Tibial nerve (tissue), 4 donors: Measurements from ENCODE around the gene TP63. TPM values are rescaled to one million over a fixed set of nuclear protein-coding genes. Genes with fewer than 3 reads are reported as not detected.

Experiments
- DNase-seq, 2 donors: peaks; one replicate each; pipeline ENCODE4 v3.0.0-alpha.2; 2019; ENCODE audit warnings: low spot score in 2 of 2
- H3K27ac ChIP-seq, 4 donors: fragments of 200-600 bp; sonication (generic) in 3 of 4; one replicate each; pipeline ENCODE4 v1.5.1; 2017 to 2019; ENCODE audit warnings: mild to moderate bottlenecking in 1 of 4
- H3K27me3 ChIP-seq, 2 donors: fragments of 200-600 bp; sonication (generic) in 1 of 2; one replicate each; pipeline versions ENCODE4 v1.5.1 to v1.6.0; 2017 to 2019
- H3K36me3 ChIP-seq, 3 donors: fragments of 200-600 bp; sonication (generic); one replicate each; pipeline ENCODE4 v1.5.1; 2018 to 2019
- H3K4me1 ChIP-seq, 4 donors: fragments of 200-600 bp; sonication (generic) in 3 of 4; one replicate each; pipeline ENCODE4 v1.5.1; 2017 to 2019
- H3K4me3 ChIP-seq, 4 donors: fragments of 200-600 bp; sonication (generic) in 3 of 4; one replicate each; pipeline ENCODE4 v1.5.1; 2017 to 2019; ENCODE audit warnings: mild to moderate bottlenecking in 1 of 4, moderate library complexity in 1 of 4
- H3K9me3 ChIP-seq, 4 donors: fragments of 200-600 bp; sonication (generic) in 3 of 4; one replicate each; pipeline ENCODE4 v1.5.1; 2017 to 2019
- CTCF ChIP-seq, 5 experiments: fragments of 200-600 bp in 3 of 5; fragments of 450-650 bp in 2 of 5; sonication (generic) in 3 of 5; IDR thresholded peaks; one replicate each; pipeline ENCODE4 v1.5.1; 2016 to 2019; ENCODE audit warnings: antibody characterized with exemption in 5 of 5, mild to moderate bottlenecking in 3 of 5, moderate library complexity in 2 of 5
- EP300 ChIP-seq, 2 donors: sonication (generic); formaldehyde crosslinking; IDR thresholded peaks; one replicate each; pipeline ENCODE4 v1.6.1; 2017; ENCODE audit warnings: antibody characterized with exemption in 2 of 2, mild to moderate bottlenecking in 1 of 2
- POLR2A ChIP-seq, 2 donors: fragments of 450-650 bp; IDR thresholded peaks; one replicate each; pipeline ENCODE4 v1.6.1; 2017; ENCODE audit warnings: antibody characterized with exemption in 2 of 2, mild to moderate bottlenecking in 2 of 2, moderate library complexity in 2 of 2
- WGBS, 2 donors: methylation state at CpG; one replicate each; pipeline ENCODE4 v1.1.5; 2018; 5-methylcytosine and 5-hydroxymethylcytosine counted together
- small RNA-seq: library from RNA; depleted of rRNA; stranded (forward); fragments of <200 nt; gene quantifications from one replicate; pipeline ENCODE3, GENCODE V24; 2016
- total RNA-seq, 4 donors: library from RNA; depleted of rRNA; stranded (reverse); fragments of >200 nt; gene quantifications; one replicate each; pipeline ENCODE4 v1.1.0, GENCODE V29; 2016

The TP63 gene
- total RNA-seq, 4 donors from 2014 or later = 1.7 to 7.5 (median 4.2) TPM; not detected in 1

- no peaks in the 10 kb centered on the region for H3K4me1 ChIP-seq
- H3K4me3 ChIP-seq = no peak overlapping the region
- no peaks in the 10 kb centered on the region for H3K27me3 ChIP-seq
- TF ChIP-seq POLR2A (IDR thresholded peaks at IDR 0.05) = no peak
- TF ChIP-seq EP300 (IDR thresholded peaks at IDR 0.05) = no peak
- no peak for TF ChIP-seq CTCF (IDR thresholded peaks at IDR 0.05)
- no peaks in the 10 kb centered on the region for H3K9me3 ChIP-seq
- WGBS, 2 donors = 41 to 43% methylated on average over 2 of the region's 2 CpGs
- H3K27ac ChIP-seq = no peak overlapping the region
- no peaks in the 10 kb centered on the region for H3K36me3 ChIP-seq
- no peak for DNase-seq
Measured at GRCh38 chr3:189941679-189942078, 310.5 kb downstream of the TP63 start.

GRCh38 chr3:189942948-189943347 lies 311.8 kb downstream of the TP63 start:
- Histone ChIP-seq H3K4me1 (no peaks in the 10 kb centered on the region), H3K4me3 (no peak overlapping the region), H3K36me3 (no peaks in the 10 kb centered on the region), H3K27me3 (no peaks in the 10 kb centered on the region), H3K27ac (no peak overlapping the region), H3K9me3 (no peaks in the 10 kb centered on the region)
- 85 to 96% methylated on average over 3 of the region's 3 CpGs for WGBS, 2 donors
- TF ChIP-seq POLR2A (IDR thresholded peaks at IDR 0.05) = no peak
- TF ChIP-seq EP300 (IDR thresholded peaks at IDR 0.05) = no peak
- no peak for TF ChIP-seq CTCF (IDR thresholded peaks at IDR 0.05)
- DNase-seq = no peak

- no peaks in the 10 kb centered on the region for H3K9me3 ChIP-seq
- no peak overlapping the region for H3K27ac ChIP-seq
- no peak for DNase-seq
- TF ChIP-seq CTCF (IDR thresholded peaks at IDR 0.05) (no peak), POLR2A (IDR thresholded peaks at IDR 0.05) (no peak), EP300 (IDR thresholded peaks at IDR 0.05) (no peak)
- no peaks in the 10 kb centered on the region for H3K4me1 ChIP-seq
- 88 to 89% methylated on average over 14 of the region's 14 CpGs for WGBS, 2 donors
- no peaks in the 10 kb centered on the region for H3K36me3 ChIP-seq
- H3K4me3 ChIP-seq = no peak overlapping the region
- no peaks in the 10 kb centered on the region for H3K27me3 ChIP-seq
Measured at GRCh38 chr3:189944285-189945145, 313.3 kb downstream of the TP63 start.

- 90 to 92% methylated on average over 6 of the region's 6 CpGs for WGBS, 2 donors
- H3K4me3 ChIP-seq = no peak overlapping the region
- no peaks in the 10 kb centered on the region for H3K27me3 ChIP-seq
- TF ChIP-seq CTCF (IDR thresholded peaks at IDR 0.05) (no peak), POLR2A (IDR thresholded peaks at IDR 0.05) (no peak), EP300 (IDR thresholded peaks at IDR 0.05) (no peak)
- DNase-seq = no peak
- H3K27ac ChIP-seq = no peak overlapping the region
- no peaks in the 10 kb centered on the region for H3K36me3 ChIP-seq
- no peaks in the 10 kb centered on the region for H3K4me1 ChIP-seq
- no peaks in the 10 kb centered on the region for H3K9me3 ChIP-seq
Measured at GRCh38 chr3:189945935-189946709, 314.9 kb downstream of the TP63 start.

Small RNA genes within 50 kb of the gene (small RNA-seq; reads per million reads assigned to genes)
- not detected for gene AC078809.1
- gene MIR944 = 0.75 reads per million
